ENCODE measurements around the gene NUP93.

NUP93 gene

DNA sequence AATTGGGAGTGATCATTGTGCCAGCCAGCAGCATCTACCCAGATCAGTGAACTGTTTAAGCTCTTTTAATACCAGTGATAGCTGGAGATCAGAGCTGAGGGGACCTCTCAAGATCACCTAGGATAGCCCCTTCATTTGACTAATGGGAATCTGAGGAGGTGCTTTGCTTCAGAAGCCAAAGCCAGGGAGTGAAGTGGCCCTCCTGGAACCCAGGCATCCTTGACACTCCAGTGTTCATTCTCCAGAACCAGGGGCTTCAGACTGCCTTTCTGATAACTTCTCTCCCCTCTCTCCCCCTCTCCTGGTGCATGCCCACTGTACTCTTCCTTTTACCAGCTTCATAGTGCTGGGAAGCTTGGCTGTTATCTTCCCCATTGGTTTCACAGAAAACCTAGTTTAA is 87.1 kb downstream of the NUP93 start:
- no peak overlapping the region for H2AFZ ChIP-seq (ENCODE audit: low read length)
- H3K9me3 ChIP-seq (ENCODE audit: insufficient read depth, low read depth, low read length) = no peaks in the 10 kb centered on the region
- H3K9ac ChIP-seq (ENCODE audit: low read depth, low read length, poor library complexity, severe bottlenecking) = no peak overlapping the region
- H3K4me1 ChIP-seq (ENCODE audit: insufficient read depth, low read length, poor library complexity, severe bottlenecking) = no peaks in the 10 kb centered on the region
- no peaks in the 10 kb centered on the region for H3F3A ChIP-seq (ENCODE audit: low read depth)
- H4K20me1 ChIP-seq (ENCODE audit: insufficient read depth, low read length, poor library complexity, severe bottlenecking) = no peaks in the 10 kb centered on the region
- H3K4me2 ChIP-seq (ENCODE audit: low read depth, low read length, poor library complexity, severe bottlenecking) = no peak overlapping the region
- H3K9me2 ChIP-seq (replicated peaks; ENCODE audit: low read depth, low read length) = no peaks in the 10 kb centered on the region
- no peaks in the 10 kb centered on the region for H3K27me3 ChIP-seq (ENCODE audit: insufficient read depth, low read length, poor library complexity, severe bottlenecking)
- H3K79me2 ChIP-seq (ENCODE audit: insufficient read depth, low read length) = no peaks in the 10 kb centered on the region
- peaks cover 42% of the 10 kb centered on the region; the same call in 1 of the 2 replicates for H3K36me3 ChIP-seq (ENCODE audit: insufficient read depth, low read length)
- no peak overlapping the region for H3K4me3 ChIP-seq (ENCODE audit: low read length, poor library complexity, severe bottlenecking)
- TF ChIP-seq EZH2phosphoT487 (IDR thresholded peaks at IDR 0.05; ENCODE audit: borderline replicate concordance) = no peak
- TF ChIP-seq, protein P1, sequence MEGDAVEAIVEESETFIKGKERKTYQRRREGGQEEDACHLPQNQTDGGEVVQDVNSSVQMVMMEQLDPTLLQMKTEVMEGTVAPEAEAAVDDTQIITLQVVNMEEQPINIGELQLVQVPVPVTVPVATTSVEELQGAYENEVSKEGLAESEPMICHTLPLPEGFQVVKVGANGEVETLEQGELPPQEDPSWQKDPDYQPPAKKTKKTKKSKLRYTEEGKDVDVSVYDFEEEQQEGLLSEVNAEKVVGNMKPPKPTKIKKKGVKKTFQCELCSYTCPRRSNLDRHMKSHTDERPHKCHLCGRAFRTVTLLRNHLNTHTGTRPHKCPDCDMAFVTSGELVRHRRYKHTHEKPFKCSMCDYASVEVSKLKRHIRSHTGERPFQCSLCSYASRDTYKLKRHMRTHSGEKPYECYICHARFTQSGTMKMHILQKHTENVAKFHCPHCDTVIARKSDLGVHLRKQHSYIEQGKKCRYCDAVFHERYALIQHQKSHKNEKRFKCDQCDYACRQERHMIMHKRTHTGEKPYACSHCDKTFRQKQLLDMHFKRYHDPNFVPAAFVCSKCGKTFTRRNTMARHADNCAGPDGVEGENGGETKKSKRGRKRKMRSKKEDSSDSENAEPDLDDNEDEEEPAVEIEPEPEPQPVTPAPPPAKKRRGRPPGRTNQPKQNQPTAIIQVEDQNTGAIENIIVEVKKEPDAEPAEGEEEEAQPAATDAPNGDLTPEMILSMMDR (conservative IDR thresholded peaks at IDR 0.05; ENCODE audit: low read length) = no peak

DNA sequence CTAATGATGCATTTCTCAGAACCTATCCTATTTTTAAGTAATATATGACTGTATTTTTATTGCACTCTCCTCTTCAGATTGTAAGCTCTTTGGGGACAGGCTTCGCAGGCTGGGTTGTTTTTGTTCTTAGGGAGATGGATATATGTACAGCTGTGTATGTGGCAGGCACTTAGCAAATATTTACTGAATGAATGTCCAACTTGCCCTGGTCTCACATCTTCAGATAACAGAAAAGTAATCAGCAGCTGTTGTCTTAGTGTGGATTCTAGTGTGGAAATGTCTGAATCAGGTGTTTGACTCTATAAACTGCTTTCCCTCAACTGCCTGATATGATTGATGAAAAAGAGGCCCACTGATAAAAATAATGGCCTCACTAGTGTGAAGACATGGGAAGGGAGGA is 88.0 kb downstream of the NUP93 start:
- Histone ChIP-seq H3K9me3 (ENCODE audit: insufficient read depth, low read depth, low read length) (no peaks in the 10 kb centered on the region), H3K4me2 (ENCODE audit: low read depth, low read length, poor library complexity, severe bottlenecking) (no peak overlapping the region)
- TF ChIP-seq, protein P1 (conservative IDR thresholded peaks at IDR 0.05; ENCODE audit: low read length) = no peak
- no peak for TF ChIP-seq EZH2phosphoT487 (IDR thresholded peaks at IDR 0.05; ENCODE audit: borderline replicate concordance)

DNA sequence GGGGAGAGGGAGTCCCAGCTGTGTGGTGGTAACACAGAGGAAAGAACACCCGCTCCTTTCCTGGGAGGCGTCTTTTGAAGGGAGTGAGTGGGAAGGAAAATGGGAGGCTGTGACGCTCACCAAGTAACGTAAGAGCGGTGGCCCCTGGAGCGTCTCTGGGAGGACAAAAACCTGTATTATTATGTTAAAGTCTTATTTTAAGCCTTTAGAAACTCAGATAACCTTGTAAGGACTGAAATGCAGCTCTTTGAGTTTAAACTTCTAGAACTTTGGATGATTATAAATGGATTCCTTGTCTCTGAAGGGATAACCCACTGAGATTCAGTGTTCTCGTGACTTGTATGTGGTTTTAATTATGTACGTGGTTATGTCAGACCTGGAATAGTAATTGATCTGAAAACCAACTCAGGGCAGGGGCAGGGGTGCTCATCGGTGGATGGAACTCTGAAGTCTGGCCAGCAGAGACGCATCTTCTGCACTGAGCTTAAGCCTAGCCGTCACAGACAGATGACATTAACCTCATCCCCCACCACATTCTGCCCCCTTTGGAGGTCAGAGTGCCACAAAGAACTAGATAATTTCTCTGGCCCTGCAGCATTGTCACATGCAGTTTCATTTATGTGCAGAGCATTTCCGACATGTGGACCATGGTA is 93.3 kb downstream of the NUP93 start:
- TF ChIP-seq, protein P1 (conservative IDR thresholded peaks at IDR 0.05; ENCODE audit: low read length) = no peak
- TF ChIP-seq EZH2phosphoT487 (IDR thresholded peaks at IDR 0.05; ENCODE audit: borderline replicate concordance) = no peak
- Histone ChIP-seq H3K36me3 (ENCODE audit: insufficient read depth, low read length) (peaks cover 84% of the 10 kb centered on the region; the same call in 1 of the 2 replicates), H3K4me3 (ENCODE audit: low read length, poor library complexity, severe bottlenecking) (no peak overlapping the region), H3F3A (ENCODE audit: low read depth) (no peaks in the 10 kb centered on the region), H3K4me2 (ENCODE audit: low read depth, low read length, poor library complexity, severe bottlenecking) (no peak overlapping the region), H3K27me3 (ENCODE audit: insufficient read depth, low read length, poor library complexity, severe bottlenecking) (no peaks in the 10 kb centered on the region), H3K4me1 (ENCODE audit: insufficient read depth, low read length, poor library complexity, severe bottlenecking) (no peaks in the 10 kb centered on the region), H3K79me2 (ENCODE audit: insufficient read depth, low read length) (no peaks in the 10 kb centered on the region), H3K9me3 (ENCODE audit: insufficient read depth, low read depth, low read length) (no peaks in the 10 kb centered on the region), H2AFZ (ENCODE audit: low read length) (no peak overlapping the region), H3K9ac (ENCODE audit: low read depth, low read length, poor library complexity, severe bottlenecking) (no peak overlapping the region), H4K20me1 (ENCODE audit: insufficient read depth, low read length, poor library complexity, severe bottlenecking) (no peaks in the 10 kb centered on the region), H3K9me2 (replicated peaks; ENCODE audit: low read depth, low read length) (no peaks in the 10 kb centered on the region)

More for the DNA sequence above, 88.0 kb downstream of the NUP93 start:
- H3K9ac ChIP-seq (ENCODE audit: low read depth, low read length, poor library complexity, severe bottlenecking) = no peak overlapping the region
- H3K9me2 ChIP-seq (replicated peaks; ENCODE audit: low read depth, low read length) = no peaks in the 10 kb centered on the region
- no peak overlapping the region for H2AFZ ChIP-seq (ENCODE audit: low read length)
- H3K79me2 ChIP-seq (ENCODE audit: insufficient read depth, low read length) = no peaks in the 10 kb centered on the region
- H3K4me3 ChIP-seq (ENCODE audit: low read length, poor library complexity, severe bottlenecking) = no peak overlapping the region
- no peaks in the 10 kb centered on the region for H3F3A ChIP-seq (ENCODE audit: low read depth)
- no peaks in the 10 kb centered on the region for H3K4me1 ChIP-seq (ENCODE audit: insufficient read depth, low read length, poor library complexity, severe bottlenecking)
- H4K20me1 ChIP-seq (ENCODE audit: insufficient read depth, low read length, poor library complexity, severe bottlenecking) = no peaks in the 10 kb centered on the region
- peaks cover 47% of the 10 kb centered on the region; the same call in 1 of the 2 replicates for H3K36me3 ChIP-seq (ENCODE audit: insufficient read depth, low read length)
- H3K27me3 ChIP-seq (ENCODE audit: insufficient read depth, low read length, poor library complexity, severe bottlenecking) = no peaks in the 10 kb centered on the region

All from Loucy (cell line).